GM18873 (cell line): ENCODE data around the gene MRNIP.

Experiments
- ATAC-seq: cut with Tn5 transposase; IDR thresholded peaks from one replicate; pipeline ENCODE4 v1.9.1; 2021; ENCODE audit warnings: mild to moderate bottlenecking, moderate library complexity, moderate number of reproducible peaks; ENCODE audit not compliant: unreplicated experiment, low FRiP score

Gene MRNIP

GRCh38 chr5:179822444-179822990 is 36.1 kb downstream of the MRNIP start:
- no peak for ATAC-seq

- no peak for ATAC-seq
These were observed 36.6 kb downstream of the MRNIP start for GRCh38 chr5:179822059-179822432.

GRCh38 chr5:179821298-179822058 is 37.1 kb downstream of the MRNIP start:
- peak; percentile 34 for ATAC-seq

GRCh38 chr5:179820483-179821297 is 37.9 kb downstream of the MRNIP start, which contains the start of gene SQSTM1:
Gene SQSTM1, plus strand, starts transcription at chr5:179820905. Its CDS starts 32 bp downstream, at chr5:179820937.
- no peak for ATAC-seq

GRCh38 chr5:179820127-179820482 is 38.5 kb downstream of the MRNIP start:
- ATAC-seq: no peak

- no peak for ATAC-seq
These were observed 39.1 kb downstream of the MRNIP start for GRCh38 chr5:179819296-179820126.

GRCh38 chr5:179818746-179819295 is 39.8 kb downstream of the MRNIP start:
- ATAC-seq: peak; percentile 59

GRCh38 chr5:179817890-179818745 is 40.5 kb downstream of the MRNIP start:
- no peak for ATAC-seq

- ATAC-seq: no peak
These were observed 41.2 kb downstream of the MRNIP start for GRCh38 chr5:179817470-179817840.

GRCh38 chr5:179816796-179817469 is 41.7 kb downstream of the MRNIP start:
- ATAC-seq: no peak

- no peak for ATAC-seq
These were observed 42.2 kb downstream of the MRNIP start for GRCh38 chr5:179816401-179816795.

GRCh38 chr5:179815491-179816249 is 42.9 kb downstream of the MRNIP start:
- ATAC-seq: no peak

GRCh38 chr5:179814090-179814489 is 44.5 kb downstream of the MRNIP start:
- no peak for ATAC-seq

GRCh38 chr5:179812997-179813607 is 45.5 kb downstream of the MRNIP start:
- ATAC-seq: no peak

GRCh38 chr5:179812135-179812825 is 46.3 kb downstream of the MRNIP start:
- no peak for ATAC-seq

GRCh38 chr5:179806250-179807048 is 52.2 kb downstream of the MRNIP start, which contains the start of gene MGAT4B:
Gene MGAT4B, minus strand, starts transcription at chr5:179806866. Its CDS starts 283 bp downstream, at chr5:179806583.
- ATAC-seq: no peak
